HCT116 (cell line): ENCODE measurements around the gene HSDL2. TPM values are rescaled to one million over a fixed set of nuclear protein-coding genes. Genes with fewer than 3 reads are reported as not detected.

Source experiments
- ATAC-seq: fragments of 200-7000 bp; cut with Tn5 transposase; 2 replicates; pipeline ENCODE4 v1.9.1; 2020; ENCODE audit warnings: mild to moderate bottlenecking, moderate library complexity
- BruUV-seq: library from RNA; stranded (reverse); fragments of 400-500 nt; replicated peaks from 2 replicates; lab custom pipeline; 2021; lab: Mats Ljungman, UMichigan
- CTCF ChIA-PET: fragments of 300-600 bp; sonication (Branson Sonifier 250); formaldehyde crosslinking; loops from one replicate; lab custom pipeline; 2021; ENCODE audit warnings: antibody characterized with exemption; lab: Charles Lee
- POLR2A ChIA-PET: fragments of 300-600, 350-600 bp; sonication (Branson Sonifier 250); formaldehyde crosslinking; loops from one replicate; lab custom pipeline; 2021; ENCODE audit warnings: antibody characterized with exemption; lab: Charles Lee
- RAD21 ChIA-PET, 2 experiments: fragments of 300-600 bp; sonication (Branson Sonifier 250); formaldehyde crosslinking; loops; one replicate each; lab custom pipeline; 2023; ENCODE audit warnings: low total read pairs in 2 of 2; ENCODE audit not compliant: uncharacterized antibody in 2 of 2, unreplicated experiment in 2 of 2, low non-redundant PET in 1 of 2; lab: Charles Lee
- DNase-seq: peaks from one replicate; pipeline ENCODE4 v3.0.0-alpha.2; 2010; ENCODE audit warnings: low read depth, low spot score
- H2AFZ ChIP-seq: fragments of 200-600 bp; shearing (Covaris generic), sonication (generic); 2 replicates; pipeline ENCODE4 v1.6.1; 2017; ENCODE audit warnings: low read depth, mixed run types, mixed read lengths, antibody characterized with exemption, low read length; ENCODE audit not compliant: poor library complexity, severe bottlenecking
- H3K27ac ChIP-seq: 2 replicates; pipeline ENCODE4 v1.5.1; 2012; ENCODE audit warnings: low read depth, low read length
- H3K27me3 ChIP-seq: fragments of 200-600 bp; sonication (generic); 2 replicates; pipeline ENCODE4 v1.6.1; 2016; ENCODE audit warnings: mixed run types, low read length, mixed read lengths; ENCODE audit not compliant: insufficient read depth
- H3K36me3 ChIP-seq, 2 experiments: fragments of 200-500 bp in 1 of 2; fragments of 200-600 bp in 1 of 2; sonication (Bioruptor generic) in 1 of 2; sonication (generic) in 1 of 2; 2 replicates each; pipeline versions ENCODE4 v1.5.1 to v1.6.1; 2014 to 2016; ENCODE audit warnings: low read length in 2 of 2, inconsistent platforms in 1 of 2, mixed read lengths in 1 of 2, mixed run types in 1 of 2; ENCODE audit not compliant: insufficient read depth in 2 of 2, control insufficient read depth in 1 of 2
- H3K4me1 ChIP-seq, 2 experiments: fragments of 200-600 bp in 1 of 2; sonication (generic) in 1 of 2; 2 replicates each; pipeline versions ENCODE4 v1.5.1 to v1.6.1; 2012 to 2017; ENCODE audit warnings: low read length in 2 of 2, inconsistent platforms in 1 of 2, mild to moderate bottlenecking in 1 of 2, mixed read lengths in 1 of 2, mixed run types in 1 of 2, moderate library complexity in 1 of 2; ENCODE audit not compliant: insufficient read depth in 2 of 2, control insufficient read depth in 1 of 2
- H3K4me2 ChIP-seq: fragments of 200-600 bp; sonication (generic); 2 replicates; pipeline ENCODE4 v1.6.1; 2017; ENCODE audit warnings: mixed run types, low read length, mixed read lengths
- H3K4me3 ChIP-seq, 2 experiments: fragments of 200-600 bp in 1 of 2; sonication (generic) in 1 of 2; replicated peaks in 1 of 2; 2 replicates each; pipeline ENCODE4 v1.5.1; 2011 to 2016; ENCODE audit warnings: low read length in 2 of 2, control low read depth in 1 of 2, low read depth in 1 of 2, mild to moderate bottlenecking in 1 of 2, mixed read lengths in 1 of 2, mixed run types in 1 of 2
- H3K79me2 ChIP-seq: fragments of 200-600 bp; sonication (generic); 2 replicates; pipeline ENCODE4 v1.6.1; 2017; ENCODE audit warnings: mild to moderate bottlenecking, mixed run types, low read length, moderate library complexity, mixed read lengths; ENCODE audit not compliant: insufficient read depth
- H3K9ac ChIP-seq: fragments of 200-600 bp; sonication (generic); 2 replicates; pipeline ENCODE4 v1.6.1; 2016; ENCODE audit warnings: low read length, mixed read lengths
- H3K9me2 ChIP-seq: fragments of 200-600 bp; sonication (generic), shearing (Covaris generic); 2 replicates; pipeline ENCODE4 v1.6.1; 2017; ENCODE audit warnings: mixed run types, mild to moderate bottlenecking, moderate library complexity; ENCODE audit not compliant: insufficient read depth
- H3K9me3 ChIP-seq, 2 experiments: fragments of 200-500 bp in 1 of 2; fragments of 200-600 bp in 1 of 2; sonication (Bioruptor generic) in 1 of 2; sonication (generic) in 1 of 2; 2 replicates each; pipeline ENCODE4 v1.6.1; 2014 to 2017; ENCODE audit warnings: low read length in 2 of 2, mixed read lengths in 2 of 2, inconsistent platforms in 1 of 2, low read depth in 1 of 2, mild to moderate bottlenecking in 1 of 2, mixed run types in 1 of 2, moderate library complexity in 1 of 2; ENCODE audit not compliant: control insufficient read depth in 1 of 2, insufficient read depth in 1 of 2
- H4K20me1 ChIP-seq: fragments of 200-600 bp; sonication (generic), shearing (Covaris generic); 2 replicates; pipeline ENCODE4 v1.6.1; 2017; ENCODE audit warnings: mixed run types, mild to moderate bottlenecking, moderate library complexity; ENCODE audit not compliant: insufficient read depth
- CBX3 ChIP-seq: IDR thresholded peaks from 2 replicates; pipeline ENCODE4 v1.6.1; 2012; ENCODE audit warnings: low read depth
- CEBPB ChIP-seq: IDR thresholded peaks from 2 replicates; pipeline ENCODE4 v1.6.1; 2012; ENCODE audit warnings: low read depth
- EGR1 ChIP-seq: IDR thresholded peaks from 2 replicates; pipeline ENCODE4 v1.6.1; 2012; ENCODE audit warnings: low read depth
- ELF1 ChIP-seq: IDR thresholded peaks from 2 replicates; pipeline ENCODE4 v1.6.1; 2012; ENCODE audit warnings: low read depth, borderline replicate concordance
- EZH2 ChIP-seq: fragments of 200-600 bp; sonication (generic); IDR thresholded peaks from 2 replicates; pipeline ENCODE4 v1.6.1; 2017; ENCODE audit warnings: antibody characterized with exemption, mixed run types
- FOSL1 ChIP-seq: IDR thresholded peaks from 2 replicates; pipeline ENCODE4 v1.6.1; 2012; ENCODE audit warnings: low read depth
- JUND ChIP-seq: IDR thresholded peaks from 2 replicates; pipeline ENCODE4 v1.6.1; 2012
- MAX ChIP-seq: IDR thresholded peaks from 2 replicates; pipeline ENCODE4 v1.6.1; 2012
- POLR2AphosphoS5 ChIP-seq: IDR thresholded peaks from 2 replicates; pipeline ENCODE4 v1.6.1; 2011; ENCODE audit warnings: mild to moderate bottlenecking, low read depth, low read length, moderate library complexity
- RAD21 ChIP-seq: IDR thresholded peaks from 2 replicates; pipeline ENCODE4 v1.6.1; 2012; ENCODE audit warnings: low read depth, mild to moderate bottlenecking
- REST ChIP-seq: IDR thresholded peaks from 2 replicates; pipeline ENCODE4 v1.6.1; 2012; ENCODE audit warnings: low read depth
- SIN3A ChIP-seq: IDR thresholded peaks from 2 replicates; pipeline ENCODE4 v1.6.1; 2012; ENCODE audit warnings: low read depth
- SP1 ChIP-seq: IDR thresholded peaks from 2 replicates; pipeline ENCODE4 v1.6.1; 2012; ENCODE audit warnings: low read depth
- SRF ChIP-seq: IDR thresholded peaks from 2 replicates; pipeline ENCODE4 v1.6.1; 2012; ENCODE audit warnings: low read depth
- TCF7L2 ChIP-seq: IDR thresholded peaks from 2 replicates; pipeline ENCODE4 v1.7.0; 2011; ENCODE audit warnings: borderline replicate concordance, inconsistent platforms; ENCODE audit not compliant: insufficient read depth, insufficient read length; ENCODE audit errors: extremely low read depth
- YY1 ChIP-seq: IDR thresholded peaks from 2 replicates; pipeline ENCODE4 v1.6.1; 2011; ENCODE audit warnings: low read length, low read depth, moderate library complexity, mild to moderate bottlenecking; ENCODE audit not compliant: insufficient replicate concordance; ENCODE audit errors: extremely low read depth
- ZBTB33 ChIP-seq: IDR thresholded peaks from 2 replicates; pipeline ENCODE4 v1.6.1; 2011; ENCODE audit warnings: mild to moderate bottlenecking, low read length, moderate library complexity; ENCODE audit not compliant: insufficient replicate concordance; ENCODE audit errors: extremely low read depth
- ZFX ChIP-seq: fragments of 450-650 bp; IDR thresholded peaks from 2 replicates; pipeline ENCODE4 v1.6.1; 2017
- ZNF274 ChIP-seq: fragments of 200-500 bp; sonication (Bioruptor generic); IDR thresholded peaks from 2 replicates; pipeline ENCODE4 v1.6.1; 2014; ENCODE audit warnings: mild to moderate bottlenecking, low read depth, low read length, inconsistent platforms
- intact Hi-C: fragments of 100-400 bp; cut with micrococcal nuclease; formaldehyde crosslinking; loops from 2 replicates; pipeline ENCODE4 v1.10.0; 2022
- total RNA-seq: library from RNA; stranded (reverse); gene quantifications from one replicate; pipeline ENCODE4 v1.2.1, GENCODE V29; 2021; ENCODE audit not compliant: unreplicated experiment

Gene HSDL2
- total RNA-seq, 1 experiment from 2014 or later, result 33.9 TPM

- Histone ChIP-seq H3K27me3 (no peaks in the 10 kb centered on the region), H3K9me2 (no peaks in the 10 kb centered on the region), H4K20me1 (no peaks in the 10 kb centered on the region), H3K36me3 (no peaks in the 10 kb centered on the region), H2AFZ (no peak overlapping the region), H3K4me2 (peak overlapping the region; percentile 76), H3K9me3 (no peaks in the 10 kb centered on the region), H3K4me3 (peak overlapping the region; percentile 86 to 92), H3K27ac (no peak overlapping the region), H3K4me1 (peaks cover 7 to 12% of the 10 kb centered on the region in 2 experiments; a peak in 3 of 4 replicates), H3K79me2 (peaks cover 46% of the 10 kb centered on the region), H3K9ac (peak overlapping the region; percentile 90)
- no peak for TF ChIP-seq RAD21
- no peak for TF ChIP-seq SRF
- TF ChIP-seq CBX3, result no peak
- TF ChIP-seq JUND, result no peak
- no peak for TF ChIP-seq EGR1
- TF ChIP-seq ZBTB33, result no peak
- no peak for TF ChIP-seq YY1
- TF ChIP-seq ZNF274, result no peak
- no peak for TF ChIP-seq SIN3A
- no peak for TF ChIP-seq EZH2
- no peak for TF ChIP-seq MAX
- TF ChIP-seq POLR2AphosphoS5, result no peak
- TF ChIP-seq REST, result no peak
- no peak for TF ChIP-seq FOSL1
- TF ChIP-seq CEBPB, result no peak
- TF ChIP-seq ELF1, result no peak
- TF ChIP-seq TCF7L2, result no peak
- TF ChIP-seq ZFX, result no peak
- no peak for TF ChIP-seq SP1
- ChIA-PET CTCF (no interaction called here), POLR2A (no interaction called here), RAD21 (no interaction called here)
- ATAC-seq, result no peak
- intact Hi-C loops, result no loop called here
- no peak for DNase-seq
- BruUV-seq, result no TSS peak
Observed at GRCh38 chr9:112380825-112381221, 915 bp downstream of the HSDL2 start.
